ENCODE results near the gene RNF114.

DNA sequence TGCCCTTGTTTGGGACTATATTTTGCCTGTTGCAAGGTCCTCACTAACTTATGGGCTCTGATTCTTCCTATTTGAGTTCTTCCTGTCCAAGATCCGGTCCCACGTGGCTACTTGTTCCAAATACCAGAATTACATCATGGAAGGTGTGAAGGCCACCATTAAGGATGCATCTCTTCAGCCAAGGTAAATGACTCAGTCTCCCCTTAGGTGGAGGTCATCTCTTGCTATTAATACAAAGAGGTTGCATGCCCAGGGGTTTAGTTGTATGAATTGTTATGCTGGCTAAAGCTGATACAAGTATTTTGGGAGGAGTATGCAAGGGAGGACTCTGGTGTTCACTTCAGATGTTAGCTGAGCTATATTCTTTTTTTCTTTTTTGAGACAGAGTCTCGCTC, 9.1 kb downstream of the RNF114 start:
- no peak for TF ChIP-seq POLR2AphosphoS5 (IDR thresholded peaks at IDR 0.05)
- TF ChIP-seq, protein P1, sequence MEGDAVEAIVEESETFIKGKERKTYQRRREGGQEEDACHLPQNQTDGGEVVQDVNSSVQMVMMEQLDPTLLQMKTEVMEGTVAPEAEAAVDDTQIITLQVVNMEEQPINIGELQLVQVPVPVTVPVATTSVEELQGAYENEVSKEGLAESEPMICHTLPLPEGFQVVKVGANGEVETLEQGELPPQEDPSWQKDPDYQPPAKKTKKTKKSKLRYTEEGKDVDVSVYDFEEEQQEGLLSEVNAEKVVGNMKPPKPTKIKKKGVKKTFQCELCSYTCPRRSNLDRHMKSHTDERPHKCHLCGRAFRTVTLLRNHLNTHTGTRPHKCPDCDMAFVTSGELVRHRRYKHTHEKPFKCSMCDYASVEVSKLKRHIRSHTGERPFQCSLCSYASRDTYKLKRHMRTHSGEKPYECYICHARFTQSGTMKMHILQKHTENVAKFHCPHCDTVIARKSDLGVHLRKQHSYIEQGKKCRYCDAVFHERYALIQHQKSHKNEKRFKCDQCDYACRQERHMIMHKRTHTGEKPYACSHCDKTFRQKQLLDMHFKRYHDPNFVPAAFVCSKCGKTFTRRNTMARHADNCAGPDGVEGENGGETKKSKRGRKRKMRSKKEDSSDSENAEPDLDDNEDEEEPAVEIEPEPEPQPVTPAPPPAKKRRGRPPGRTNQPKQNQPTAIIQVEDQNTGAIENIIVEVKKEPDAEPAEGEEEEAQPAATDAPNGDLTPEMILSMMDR (IDR thresholded peaks at IDR 0.05): no peak
